ENCODE results near the gene FRMD3.
A peak's percentile ranks its signal among the peaks of the same experiment; 100 is the strongest.

FRMD3 gene

DNA sequence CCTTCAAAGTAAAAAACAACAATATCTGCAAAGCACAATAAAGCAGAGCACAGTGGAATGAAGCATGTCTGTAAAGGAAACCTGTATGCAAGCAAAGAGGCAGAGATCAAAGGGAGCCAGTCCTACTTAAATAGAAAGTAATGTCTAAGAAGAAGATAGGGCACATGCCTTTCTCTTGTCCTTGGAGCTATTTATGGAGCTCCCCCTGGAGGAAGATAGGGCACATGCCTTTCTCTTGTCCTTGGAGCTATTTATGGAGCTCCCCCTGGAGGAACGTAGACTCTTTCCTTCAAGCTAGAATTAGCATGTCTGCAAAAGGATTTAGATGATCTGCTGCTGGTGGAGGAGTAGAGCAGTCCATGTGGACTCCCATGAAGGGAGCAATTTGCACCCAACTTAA is 307.2 kb downstream of the FRMD3 start:
- no peak overlapping the region for H3K4me3 ChIP-seq (ENCODE audit: low read length)
- H3K9me3 ChIP-seq (ENCODE audit: control insufficient read depth, low read length) = no peaks in the 10 kb centered on the region
- H3K36me3 ChIP-seq (ENCODE audit: control insufficient read depth, insufficient read depth, low read length) = no peaks in the 10 kb centered on the region
- no peaks in the 10 kb centered on the region for H3K27me3 ChIP-seq (ENCODE audit: control insufficient read depth, insufficient read depth, low read length)
- no peaks in the 10 kb centered on the region for H3K4me1 ChIP-seq (ENCODE audit: control insufficient read depth, insufficient read depth, low read length)
- no peak overlapping the region for H3K9ac ChIP-seq (ENCODE audit: low read length)

DNA sequence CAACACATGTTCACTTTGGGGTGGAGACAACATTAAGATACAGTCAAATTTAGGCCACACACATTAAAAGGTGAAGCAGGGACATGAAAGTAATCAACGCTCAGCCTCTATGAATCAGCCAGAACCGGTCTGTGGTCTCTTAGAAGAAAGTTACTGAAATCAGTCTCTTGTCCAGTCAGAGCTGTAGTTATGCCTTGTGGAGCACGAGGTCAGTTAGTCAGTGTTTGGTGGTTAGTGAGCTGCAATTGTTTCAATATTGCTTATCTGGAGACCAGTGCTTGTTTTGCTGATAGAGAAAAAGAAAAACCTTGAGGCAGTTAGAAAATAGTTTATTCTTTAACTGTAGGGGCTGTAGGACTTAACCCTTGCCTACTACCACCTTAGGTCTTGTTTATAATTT is 317.5 kb downstream of the FRMD3 start:
- Histone ChIP-seq H3K4me1 (ENCODE audit: control insufficient read depth, insufficient read depth, low read length) (peaks cover 10% of the 10 kb centered on the region), H3K9me3 (ENCODE audit: control insufficient read depth, low read length) (no peaks in the 10 kb centered on the region), H3K27me3 (ENCODE audit: control insufficient read depth, insufficient read depth, low read length) (no peaks in the 10 kb centered on the region), H3K9ac (ENCODE audit: low read length) (no peak overlapping the region), H3K4me3 (ENCODE audit: low read length) (no peak overlapping the region), H3K36me3 (ENCODE audit: control insufficient read depth, insufficient read depth, low read length) (no peaks in the 10 kb centered on the region)

DNA sequence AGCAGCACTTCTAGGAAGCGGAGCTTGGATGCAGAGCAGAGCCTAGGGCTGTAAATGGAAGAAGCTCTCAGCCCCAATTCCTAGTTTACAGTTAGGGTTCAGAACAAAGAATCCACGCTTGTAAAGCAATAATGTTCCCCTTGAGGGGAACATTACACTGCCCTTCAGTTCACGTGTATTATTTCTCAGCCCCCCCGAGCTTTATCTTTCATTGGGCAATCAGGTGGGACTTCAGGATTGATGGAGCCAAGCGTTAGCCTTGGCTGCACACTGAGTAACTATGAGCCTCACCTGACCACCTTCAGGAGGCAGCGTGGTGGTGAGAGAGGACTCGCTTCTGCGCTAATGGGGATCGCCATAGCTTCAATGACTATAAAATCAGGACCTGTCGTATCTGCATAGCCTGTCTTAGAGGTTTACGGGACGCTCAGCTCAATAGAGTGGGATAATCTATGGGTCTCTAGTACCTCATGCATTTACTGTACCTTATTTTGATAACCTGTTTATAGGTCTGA is 318.2 kb downstream of the FRMD3 start:
- Histone ChIP-seq H3K4me1 (ENCODE audit: control insufficient read depth, insufficient read depth, low read length) (peaks cover 10% of the 10 kb centered on the region), H3K9ac (ENCODE audit: low read length) (peak overlapping the region; percentile 76), H3K36me3 (ENCODE audit: control insufficient read depth, insufficient read depth, low read length) (no peaks in the 10 kb centered on the region), H3K4me3 (ENCODE audit: low read length) (peak overlapping the region; percentile 58), H3K27me3 (ENCODE audit: control insufficient read depth, insufficient read depth, low read length) (no peaks in the 10 kb centered on the region), H3K9me3 (ENCODE audit: control insufficient read depth, low read length) (no peaks in the 10 kb centered on the region)

DNA sequence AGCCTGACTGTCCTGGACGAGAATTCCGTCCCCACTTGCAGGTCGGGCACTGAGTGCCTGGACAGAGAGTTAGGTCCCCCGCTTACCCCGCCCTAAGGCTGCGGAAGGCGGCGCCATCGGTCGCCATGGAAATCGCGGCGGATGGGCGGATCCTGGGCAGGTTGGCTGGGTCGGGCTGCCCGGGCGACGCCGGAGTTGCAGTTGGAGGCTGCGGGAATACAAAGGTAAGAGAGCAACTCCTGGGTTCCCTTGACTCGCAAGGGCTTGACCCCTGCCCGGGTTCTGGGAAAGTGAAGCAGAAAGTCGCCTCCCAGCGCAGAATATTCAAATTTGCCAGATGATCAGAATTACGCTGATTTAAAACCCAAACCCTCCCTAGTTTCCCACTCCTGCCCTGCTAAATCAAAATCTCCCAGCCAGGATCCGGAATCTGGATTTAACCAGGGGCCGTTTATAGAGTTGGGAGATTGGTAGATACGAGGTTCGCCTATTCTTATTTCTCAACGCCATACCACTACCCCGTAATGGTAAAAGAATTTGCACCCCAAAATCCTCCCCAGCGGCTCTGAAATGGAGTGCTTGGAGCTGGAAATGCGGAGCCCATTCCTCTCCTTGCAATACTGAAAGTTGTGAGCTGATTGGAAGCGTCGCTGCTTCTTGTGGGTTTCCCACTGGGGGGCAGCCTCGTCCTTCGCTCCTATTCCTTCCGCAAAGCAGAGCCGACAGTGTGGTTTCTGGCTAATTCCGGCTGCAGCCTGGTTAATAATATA is 318.9 kb downstream of the FRMD3 start:
- Histone ChIP-seq H3K9ac (ENCODE audit: low read length) (peak overlapping the region; percentile 76), H3K4me1 (ENCODE audit: control insufficient read depth, insufficient read depth, low read length) (peaks cover 10% of the 10 kb centered on the region), H3K4me3 (ENCODE audit: low read length) (peak overlapping the region; percentile 58), H3K36me3 (ENCODE audit: control insufficient read depth, insufficient read depth, low read length) (no peaks in the 10 kb centered on the region), H3K9me3 (ENCODE audit: control insufficient read depth, low read length) (no peaks in the 10 kb centered on the region), H3K27me3 (ENCODE audit: control insufficient read depth, insufficient read depth, low read length) (no peaks in the 10 kb centered on the region)

DNA sequence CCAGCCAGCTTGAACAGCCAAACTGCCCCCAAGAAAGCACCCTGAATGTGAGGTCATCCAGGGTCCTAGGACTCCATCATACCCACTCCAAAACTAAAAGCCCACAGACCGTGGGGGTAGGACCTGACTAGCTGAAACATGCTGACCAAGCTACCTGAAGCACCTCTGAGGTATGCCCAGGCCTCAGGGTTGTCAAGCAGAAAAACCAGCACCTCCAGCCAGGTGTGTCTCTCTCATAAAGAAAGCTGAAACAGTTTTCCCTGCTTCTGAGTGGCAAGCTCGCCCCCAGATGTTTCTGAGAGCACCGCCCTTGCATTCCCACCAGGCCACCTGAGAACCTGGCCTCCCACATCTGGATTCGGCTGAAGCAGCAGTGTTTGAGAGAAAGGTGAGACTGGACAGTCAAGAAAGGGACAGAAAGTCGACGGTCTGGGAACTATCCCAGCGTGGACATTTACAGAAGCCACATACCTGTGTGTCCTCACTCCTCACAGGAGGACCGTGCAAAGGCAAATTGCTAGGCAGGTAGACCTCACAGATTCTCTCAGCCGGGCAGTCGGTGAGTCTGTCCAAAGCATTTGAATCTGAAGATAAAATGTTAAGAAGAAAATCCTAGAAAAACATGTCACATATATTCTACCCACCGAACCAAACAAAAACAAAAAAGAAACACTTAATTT is 319.6 kb downstream of the FRMD3 start:
- Histone ChIP-seq H3K27me3 (ENCODE audit: control insufficient read depth, insufficient read depth, low read length) (no peaks in the 10 kb centered on the region), H3K9ac (ENCODE audit: low read length) (peak overlapping the region; percentile 34), H3K36me3 (ENCODE audit: control insufficient read depth, insufficient read depth, low read length) (no peaks in the 10 kb centered on the region), H3K4me1 (ENCODE audit: control insufficient read depth, insufficient read depth, low read length) (peaks cover 10% of the 10 kb centered on the region), H3K4me3 (ENCODE audit: low read length) (no peak overlapping the region), H3K9me3 (ENCODE audit: control insufficient read depth, low read length) (no peaks in the 10 kb centered on the region)

DNA sequence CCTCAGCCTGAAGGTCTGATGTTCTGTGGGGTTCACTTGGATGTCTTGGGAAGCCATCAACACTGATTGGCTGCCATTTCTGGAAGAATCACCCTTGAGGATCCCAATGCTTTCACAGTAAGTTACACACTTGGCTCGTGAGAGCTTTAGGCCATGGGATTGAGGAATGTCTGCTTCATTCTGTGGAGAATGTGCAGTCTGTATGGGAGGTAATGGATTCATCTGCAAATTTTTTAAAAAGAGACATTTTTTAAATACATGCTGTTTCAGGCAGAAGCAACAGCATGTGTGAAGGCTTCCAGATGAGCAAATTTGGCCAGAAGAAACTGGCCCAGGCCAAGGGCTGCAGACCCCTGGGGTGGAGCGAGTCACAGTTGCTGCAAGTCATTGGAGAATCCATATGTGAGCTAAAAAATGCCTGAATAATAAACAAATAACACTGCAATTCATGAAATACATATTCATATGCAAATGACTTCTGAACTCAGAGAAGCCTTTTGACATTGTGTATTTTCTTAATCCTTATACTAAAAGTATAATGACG is 328.9 kb downstream of the FRMD3 start:
- Histone ChIP-seq H3K9ac (ENCODE audit: low read length) (no peak overlapping the region), H3K4me3 (ENCODE audit: low read length) (no peak overlapping the region), H3K27me3 (ENCODE audit: control insufficient read depth, insufficient read depth, low read length) (no peaks in the 10 kb centered on the region), H3K4me1 (ENCODE audit: control insufficient read depth, insufficient read depth, low read length) (no peaks in the 10 kb centered on the region), H3K36me3 (ENCODE audit: control insufficient read depth, insufficient read depth, low read length) (no peaks in the 10 kb centered on the region), H3K9me3 (ENCODE audit: control insufficient read depth, low read length) (no peaks in the 10 kb centered on the region)

DNA sequence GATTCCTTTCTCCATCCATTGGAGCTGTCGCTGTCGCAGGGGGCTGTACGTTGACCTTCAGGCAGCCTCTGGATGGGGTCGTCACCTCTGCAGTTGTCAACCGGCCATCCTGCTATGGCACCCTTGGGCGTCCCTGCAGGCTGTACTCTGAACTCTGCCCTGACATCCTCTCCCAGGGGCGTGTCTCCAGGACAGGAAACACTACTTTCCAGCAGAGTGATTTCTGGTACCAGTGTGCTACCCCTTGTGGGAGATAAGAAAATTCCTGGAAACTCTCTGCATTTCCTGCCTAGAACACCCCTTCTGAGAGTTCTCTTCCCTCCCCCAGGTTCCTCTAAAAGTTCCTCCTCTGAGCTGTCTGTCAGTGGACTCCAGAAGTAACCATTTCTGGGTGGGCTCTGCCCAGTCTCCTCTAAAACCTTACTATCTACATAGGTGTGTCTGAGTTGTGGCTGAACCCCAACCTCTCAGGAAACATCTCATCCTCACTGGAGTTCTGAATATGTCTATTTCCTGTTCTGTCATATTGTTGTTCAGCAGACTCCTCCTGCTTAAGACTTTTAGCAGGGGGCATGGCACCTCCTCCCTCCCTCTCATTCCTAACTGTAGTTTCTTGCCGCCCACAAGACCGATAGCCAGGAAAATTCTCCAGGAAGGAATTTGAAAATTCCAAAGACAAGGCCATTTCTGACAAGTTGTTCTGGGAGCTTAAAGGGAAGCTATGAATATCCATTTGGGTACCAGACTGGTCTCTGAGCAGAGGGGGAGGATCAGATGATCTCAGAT is 329.9 kb downstream of the FRMD3 start:
- H3K9ac ChIP-seq (ENCODE audit: low read length) = no peak overlapping the region
- no peak overlapping the region for H3K4me3 ChIP-seq (ENCODE audit: low read length)
- H3K27me3 ChIP-seq (ENCODE audit: control insufficient read depth, insufficient read depth, low read length) = no peaks in the 10 kb centered on the region
- H3K36me3 ChIP-seq (ENCODE audit: control insufficient read depth, insufficient read depth, low read length) = no peaks in the 10 kb centered on the region
- H3K4me1 ChIP-seq (ENCODE audit: control insufficient read depth, insufficient read depth, low read length) = no peaks in the 10 kb centered on the region
- no peaks in the 10 kb centered on the region for H3K9me3 ChIP-seq (ENCODE audit: control insufficient read depth, low read length)

DNA sequence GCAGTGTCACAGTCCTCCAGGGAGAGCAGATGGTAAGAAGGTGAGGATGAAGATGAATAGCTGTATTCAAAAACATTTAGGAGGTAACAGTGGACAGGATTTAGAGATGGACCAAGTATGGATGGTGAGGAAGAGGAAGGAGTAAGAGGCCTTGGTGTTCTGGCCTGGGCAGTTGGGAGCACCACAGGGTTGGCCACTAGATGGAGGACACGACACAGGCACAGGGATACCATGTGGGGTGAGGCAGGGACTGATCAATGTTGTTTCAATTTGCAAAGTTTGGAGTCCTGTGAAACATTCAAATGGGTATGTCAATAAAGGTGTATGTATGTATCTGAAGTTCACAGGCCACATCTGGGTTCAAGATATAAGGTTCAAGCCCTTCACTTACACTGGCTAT is 334.2 kb downstream of the FRMD3 start:
- Histone ChIP-seq H3K9ac (ENCODE audit: low read length) (no peak overlapping the region), H3K27me3 (ENCODE audit: control insufficient read depth, insufficient read depth, low read length) (peaks cover 5% of the 10 kb centered on the region), H3K4me3 (ENCODE audit: low read length) (no peak overlapping the region), H3K4me1 (ENCODE audit: control insufficient read depth, insufficient read depth, low read length) (no peaks in the 10 kb centered on the region), H3K9me3 (ENCODE audit: control insufficient read depth, low read length) (no peaks in the 10 kb centered on the region), H3K36me3 (ENCODE audit: control insufficient read depth, insufficient read depth, low read length) (no peaks in the 10 kb centered on the region)

DNA sequence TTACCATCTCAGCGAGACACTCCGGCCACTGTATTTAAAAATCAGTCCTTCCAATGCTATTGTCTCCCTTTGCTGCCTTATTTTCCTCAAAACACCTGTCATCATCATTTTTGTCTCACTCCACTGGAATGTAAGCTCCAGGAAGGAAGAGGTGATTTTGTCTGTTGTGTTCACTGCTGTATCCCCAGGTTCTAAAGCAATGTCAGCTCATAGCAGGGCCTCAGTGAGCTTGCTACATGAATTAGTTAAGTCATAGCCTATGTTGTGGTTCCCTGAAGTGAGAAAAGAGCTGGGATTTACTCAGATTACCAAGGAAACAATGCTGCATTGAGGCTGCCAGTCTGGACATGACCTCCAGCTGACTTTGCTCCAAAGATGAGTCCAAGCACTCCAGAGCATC is 337.7 kb downstream of the FRMD3 start:
- H3K4me1 ChIP-seq (ENCODE audit: control insufficient read depth, insufficient read depth, low read length) = no peaks in the 10 kb centered on the region
- no peak overlapping the region for H3K9ac ChIP-seq (ENCODE audit: low read length)
- no peak overlapping the region for H3K4me3 ChIP-seq (ENCODE audit: low read length)
- no peaks in the 10 kb centered on the region for H3K36me3 ChIP-seq (ENCODE audit: control insufficient read depth, insufficient read depth, low read length)
- no peaks in the 10 kb centered on the region for H3K9me3 ChIP-seq (ENCODE audit: control insufficient read depth, low read length)
- H3K27me3 ChIP-seq (ENCODE audit: control insufficient read depth, insufficient read depth, low read length) = peaks cover 11% of the 10 kb centered on the region

DNA sequence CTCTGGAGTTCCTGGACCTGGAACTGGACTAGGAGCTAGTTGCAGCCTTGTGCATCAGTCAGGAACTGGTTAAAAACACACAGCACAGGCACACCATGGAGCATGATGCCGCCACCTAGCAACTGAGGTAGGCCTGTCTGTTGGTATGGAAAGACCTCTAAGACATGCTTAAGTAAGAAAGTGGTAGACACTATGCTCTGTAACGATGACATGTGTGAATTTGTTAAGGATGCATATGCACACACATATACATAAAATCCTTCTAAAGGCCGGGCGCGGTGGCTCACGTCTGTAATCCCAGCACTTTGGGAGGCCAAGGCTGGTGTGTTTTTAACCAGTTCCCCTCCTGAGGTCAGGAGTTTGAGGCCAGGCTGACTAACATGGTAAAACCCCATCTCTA is 338.4 kb downstream of the FRMD3 start:
- Histone ChIP-seq H3K27me3 (ENCODE audit: control insufficient read depth, insufficient read depth, low read length) (peaks cover 11% of the 10 kb centered on the region), H3K36me3 (ENCODE audit: control insufficient read depth, insufficient read depth, low read length) (no peaks in the 10 kb centered on the region), H3K9ac (ENCODE audit: low read length) (no peak overlapping the region), H3K9me3 (ENCODE audit: control insufficient read depth, low read length) (no peaks in the 10 kb centered on the region), H3K4me1 (ENCODE audit: control insufficient read depth, insufficient read depth, low read length) (no peaks in the 10 kb centered on the region), H3K4me3 (ENCODE audit: low read length) (no peak overlapping the region)

DNA sequence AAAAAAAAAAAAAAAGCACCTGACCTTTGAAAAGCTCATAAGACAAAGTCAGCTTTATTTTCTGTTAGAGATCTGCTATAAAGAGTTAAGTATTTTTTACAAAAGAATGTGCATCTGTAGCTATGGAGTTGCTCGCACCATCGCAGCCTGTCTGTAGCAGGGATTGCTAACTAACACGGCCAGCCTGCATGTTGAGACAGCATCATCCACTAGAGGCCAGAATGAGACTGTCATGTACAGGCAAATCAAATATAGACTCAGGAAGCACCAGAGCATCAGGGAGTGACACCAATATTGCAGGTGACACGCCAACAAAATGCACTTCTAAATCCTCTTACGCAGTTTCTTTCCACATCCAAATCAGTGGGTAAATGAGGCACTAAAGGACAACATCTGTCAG is 339.0 kb downstream of the FRMD3 start:
- Histone ChIP-seq H3K4me3 (ENCODE audit: low read length) (no peak overlapping the region), H3K27me3 (ENCODE audit: control insufficient read depth, insufficient read depth, low read length) (peaks cover 11% of the 10 kb centered on the region), H3K4me1 (ENCODE audit: control insufficient read depth, insufficient read depth, low read length) (no peaks in the 10 kb centered on the region), H3K36me3 (ENCODE audit: control insufficient read depth, insufficient read depth, low read length) (no peaks in the 10 kb centered on the region), H3K9me3 (ENCODE audit: control insufficient read depth, low read length) (no peaks in the 10 kb centered on the region), H3K9ac (ENCODE audit: low read length) (no peak overlapping the region)

DNA sequence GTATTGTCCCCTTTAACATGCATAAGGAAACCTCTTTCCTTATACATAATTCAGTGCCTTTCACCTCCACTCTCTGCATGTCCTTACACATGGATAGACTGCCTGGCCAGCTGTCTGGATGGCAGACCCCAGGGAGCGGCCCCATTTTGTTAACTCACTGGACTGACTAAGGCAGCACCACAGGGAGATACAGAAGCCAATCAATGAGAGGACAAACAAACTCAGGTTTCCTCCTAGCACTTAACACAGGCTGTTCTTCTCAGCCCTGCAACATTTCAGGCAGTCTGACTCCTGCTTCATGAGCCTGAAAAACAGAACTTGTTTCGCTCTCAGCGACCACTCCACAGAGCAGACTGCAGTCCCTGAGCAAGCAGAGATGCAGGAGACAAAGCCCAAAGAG is 339.8 kb downstream of the FRMD3 start:
- no peak overlapping the region for H3K4me3 ChIP-seq (ENCODE audit: low read length)
- no peaks in the 10 kb centered on the region for H3K4me1 ChIP-seq (ENCODE audit: control insufficient read depth, insufficient read depth, low read length)
- no peaks in the 10 kb centered on the region for H3K36me3 ChIP-seq (ENCODE audit: control insufficient read depth, insufficient read depth, low read length)
- no peaks in the 10 kb centered on the region for H3K9me3 ChIP-seq (ENCODE audit: control insufficient read depth, low read length)
- H3K9ac ChIP-seq (ENCODE audit: low read length) = no peak overlapping the region
- peaks cover 11% of the 10 kb centered on the region for H3K27me3 ChIP-seq (ENCODE audit: control insufficient read depth, insufficient read depth, low read length)

Measured in mucosa of stomach (tissue), 1 donor.